DND-41 (cell line): Measurements from ENCODE around the gene PIK3IP1.

Source experiments
- ATAC-seq: fragments of 200-7000 bp; cut with Tn5 transposase; 3 replicates; pipeline ENCODE4 v1.9.1; 2021; ENCODE audit warnings: low read depth; ENCODE audit not compliant: insufficient read depth
- DNase-seq: peaks from one replicate; pipeline ENCODE4 v3.0.0-alpha.2; 2020
- H2AFZ ChIP-seq: 2 replicates; pipeline ENCODE4 v1.6.0; 2012; ENCODE audit warnings: low read depth, low read length
- H3K27ac ChIP-seq: 2 replicates; pipeline ENCODE4 v1.5.1; 2012; ENCODE audit warnings: low read length, inconsistent platforms
- H3K27me3 ChIP-seq: fragments of 200-600 bp; sonication (generic); 2 replicates; pipeline ENCODE4 v1.6.0; 2012; ENCODE audit warnings: low read length, mild to moderate bottlenecking, inconsistent platforms; ENCODE audit not compliant: insufficient read depth, poor library complexity
- H3K36me3 ChIP-seq: 2 replicates; pipeline ENCODE4 v1.5.1; 2012; ENCODE audit warnings: low read length, inconsistent platforms; ENCODE audit not compliant: insufficient read depth
- H3K4me1 ChIP-seq: 2 replicates; pipeline ENCODE4 v1.5.1; 2012; ENCODE audit warnings: mild to moderate bottlenecking, low read length; ENCODE audit not compliant: insufficient read depth
- H3K4me2 ChIP-seq: 2 replicates; pipeline ENCODE4 v1.6.0; 2012; ENCODE audit warnings: mild to moderate bottlenecking, moderate library complexity, low read length, inconsistent platforms; ENCODE audit not compliant: insufficient read depth
- H3K4me3 ChIP-seq, 2 experiments: fragments of 200-600 bp in 1 of 2; shearing (Covaris generic) in 1 of 2; 2 replicates each; pipeline ENCODE4 v1.5.1; 2012 to 2016; ENCODE audit warnings: inconsistent platforms in 2 of 2, low read length in 2 of 2, mild to moderate bottlenecking in 2 of 2, low read depth in 1 of 2, moderate library complexity in 1 of 2
- H3K79me2 ChIP-seq: 2 replicates; pipeline ENCODE4 v1.6.0; 2012; ENCODE audit warnings: low read length, inconsistent platforms; ENCODE audit not compliant: insufficient read depth
- H3K9ac ChIP-seq: 2 replicates; pipeline ENCODE4 v1.6.0; 2012; ENCODE audit warnings: low read depth, mild to moderate bottlenecking, inconsistent platforms, low read length, moderate library complexity
- H3K9me3 ChIP-seq: 2 replicates; pipeline ENCODE4 v1.5.1; 2012; ENCODE audit warnings: low read length, moderate library complexity, mild to moderate bottlenecking, inconsistent platforms; ENCODE audit not compliant: insufficient read depth, severe bottlenecking
- H4K20me1 ChIP-seq: 2 replicates; pipeline ENCODE4 v1.6.0; 2012; ENCODE audit warnings: low read length; ENCODE audit not compliant: insufficient read depth
- EZH2 ChIP-seq: IDR thresholded peaks from 3 replicates; pipeline ENCODE4 v1.6.1; 2012; ENCODE audit warnings: borderline replicate concordance, low read depth, mild to moderate bottlenecking, moderate library complexity, low read length, inconsistent platforms; ENCODE audit not compliant: severe bottlenecking
- TF ChIP-seq, protein P1 (sequence below): IDR thresholded peaks from 2 replicates; pipeline ENCODE4 v1.5.1; 2012; ENCODE audit warnings: borderline replicate concordance, low read length, moderate library complexity, mild to moderate bottlenecking; ENCODE audit not compliant: poor library complexity, severe bottlenecking; ENCODE audit errors: extremely low read depth

The PIK3IP1 gene

DNA sequence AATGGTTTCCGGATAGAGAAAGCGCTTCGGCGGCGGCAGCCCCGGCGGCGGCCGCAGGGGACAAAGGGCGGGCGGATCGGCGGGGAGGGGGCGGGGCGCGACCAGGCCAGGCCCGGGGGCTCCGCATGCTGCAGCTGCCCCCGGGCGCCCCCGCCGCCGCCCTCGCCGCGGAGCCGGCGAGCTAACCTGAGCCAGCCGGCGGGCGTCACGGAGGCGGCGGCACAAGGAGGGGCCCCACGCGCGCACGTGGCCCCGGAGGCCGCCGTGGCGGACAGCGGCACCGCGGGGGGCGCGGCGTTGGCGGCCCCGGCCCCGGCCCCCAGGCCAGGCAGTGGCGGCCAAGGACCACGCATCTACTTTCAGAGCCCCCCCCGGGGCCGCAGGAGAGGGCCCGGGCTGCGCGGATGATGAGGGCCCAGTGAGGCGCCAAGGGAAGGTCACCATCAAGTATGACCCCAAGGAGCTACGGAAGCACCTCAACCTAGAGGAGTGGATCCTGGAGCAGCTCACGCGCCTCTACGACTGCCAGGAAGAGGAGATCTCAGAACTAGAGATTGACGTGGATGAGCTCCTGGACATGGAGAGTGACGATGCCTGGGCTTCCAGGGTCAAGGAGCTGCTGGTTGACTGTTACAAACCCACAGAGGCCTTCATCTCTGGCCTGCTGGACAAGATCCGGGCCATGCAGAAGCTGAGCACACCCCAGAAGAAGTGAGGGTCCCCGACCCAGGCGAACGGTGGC lies 15.7 kb downstream of the PIK3IP1 start:
- Histone ChIP-seq H3K9me3 (no peaks in the 10 kb centered on the region), H3K27ac (no peak overlapping the region), H3K27me3 (no peaks in the 10 kb centered on the region), H4K20me1 (no peaks in the 10 kb centered on the region), H3K79me2 (no peaks in the 10 kb centered on the region), H2AFZ (no peak overlapping the region), H3K36me3 (peaks cover 57% of the 10 kb centered on the region), H3K4me2 (no peak overlapping the region), H3K4me1 (no peaks in the 10 kb centered on the region), H3K4me3 (no peak overlapping the region), H3K9ac (no peak overlapping the region)
- TF ChIP-seq, protein P1, sequence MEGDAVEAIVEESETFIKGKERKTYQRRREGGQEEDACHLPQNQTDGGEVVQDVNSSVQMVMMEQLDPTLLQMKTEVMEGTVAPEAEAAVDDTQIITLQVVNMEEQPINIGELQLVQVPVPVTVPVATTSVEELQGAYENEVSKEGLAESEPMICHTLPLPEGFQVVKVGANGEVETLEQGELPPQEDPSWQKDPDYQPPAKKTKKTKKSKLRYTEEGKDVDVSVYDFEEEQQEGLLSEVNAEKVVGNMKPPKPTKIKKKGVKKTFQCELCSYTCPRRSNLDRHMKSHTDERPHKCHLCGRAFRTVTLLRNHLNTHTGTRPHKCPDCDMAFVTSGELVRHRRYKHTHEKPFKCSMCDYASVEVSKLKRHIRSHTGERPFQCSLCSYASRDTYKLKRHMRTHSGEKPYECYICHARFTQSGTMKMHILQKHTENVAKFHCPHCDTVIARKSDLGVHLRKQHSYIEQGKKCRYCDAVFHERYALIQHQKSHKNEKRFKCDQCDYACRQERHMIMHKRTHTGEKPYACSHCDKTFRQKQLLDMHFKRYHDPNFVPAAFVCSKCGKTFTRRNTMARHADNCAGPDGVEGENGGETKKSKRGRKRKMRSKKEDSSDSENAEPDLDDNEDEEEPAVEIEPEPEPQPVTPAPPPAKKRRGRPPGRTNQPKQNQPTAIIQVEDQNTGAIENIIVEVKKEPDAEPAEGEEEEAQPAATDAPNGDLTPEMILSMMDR = no peak
- TF ChIP-seq EZH2 = no peak
- DNase-seq (no peak), ATAC-seq (no peak)

DNA sequence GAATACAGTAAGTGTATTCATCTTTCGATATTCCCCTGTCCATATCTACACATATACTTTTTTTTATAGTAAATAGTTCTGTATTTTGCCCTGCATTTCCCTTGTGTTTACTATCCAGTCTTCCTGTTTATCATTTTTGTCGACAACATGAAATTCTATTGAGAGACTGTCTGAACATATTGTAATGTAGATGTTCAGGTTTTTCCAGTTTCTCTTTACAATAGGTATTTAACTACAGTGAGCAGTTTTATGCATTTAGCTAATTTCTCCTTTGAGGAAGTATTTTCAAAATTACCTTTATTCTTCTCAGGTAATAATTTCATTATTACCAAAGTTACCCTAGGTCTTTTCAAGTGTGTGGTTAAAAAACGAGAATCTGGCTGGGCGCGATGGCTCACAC lies 16.7 kb downstream of the PIK3IP1 start:
- TF ChIP-seq, protein P1 = no peak
- TF ChIP-seq EZH2 = no peak
- Histone ChIP-seq H2AFZ (no peak overlapping the region), H3K79me2 (no peaks in the 10 kb centered on the region), H3K27me3 (no peaks in the 10 kb centered on the region), H3K36me3 (peaks cover 63% of the 10 kb centered on the region), H3K9me3 (no peaks in the 10 kb centered on the region), H3K27ac (no peak overlapping the region), H4K20me1 (no peaks in the 10 kb centered on the region), H3K4me3 (no peak overlapping the region), H3K4me1 (no peaks in the 10 kb centered on the region), H3K4me2 (no peak overlapping the region), H3K9ac (no peak overlapping the region)
- DNase-seq = no peak
- no peak for ATAC-seq

DNA sequence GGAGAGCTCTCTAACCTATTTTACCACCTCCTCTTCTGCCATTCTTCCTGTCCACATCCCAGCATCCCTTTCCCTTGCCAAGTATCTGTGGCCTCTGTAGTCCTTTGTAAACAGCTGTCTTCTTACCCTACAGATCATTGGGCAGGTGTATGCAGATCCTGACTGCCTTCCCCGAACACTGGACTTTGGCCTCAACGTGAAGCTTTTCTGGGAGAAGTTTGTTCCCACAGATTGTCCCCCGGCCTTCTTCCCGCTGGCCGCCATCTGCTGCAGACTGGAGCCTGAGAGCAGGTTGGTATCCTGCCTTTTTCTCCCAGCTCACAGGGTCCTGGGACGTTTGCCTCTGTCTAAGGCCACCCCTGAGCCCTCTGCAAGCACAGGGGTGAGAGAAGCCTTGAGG lies 17.3 kb downstream of the PIK3IP1 start:
- TF ChIP-seq, protein P1 = no peak
- no peak for TF ChIP-seq EZH2

More for the DNA sequence above, 17.3 kb downstream of the PIK3IP1 start:
- Histone ChIP-seq H3K9ac (no peak overlapping the region), H3K9me3 (no peaks in the 10 kb centered on the region), H3K79me2 (no peaks in the 10 kb centered on the region), H4K20me1 (no peaks in the 10 kb centered on the region), H3K4me2 (no peak overlapping the region), H2AFZ (no peak overlapping the region), H3K27me3 (no peaks in the 10 kb centered on the region), H3K4me1 (no peaks in the 10 kb centered on the region), H3K27ac (no peak overlapping the region), H3K4me3 (no peak overlapping the region), H3K36me3 (peaks cover 57% of the 10 kb centered on the region)
- ATAC-seq (no peak), DNase-seq (no peak)
